Activated T-cell treated with anti-CD3 and anti-CD28 coated beads, Interleukin-2, amount 50 U/mL, for 48 hours (primary cell): ENCODE data around the gene MOB3A.

Experiments
- DNase-seq, 2 experiments: peaks; one replicate each; pipeline ENCODE4 v3.0.0-alpha.2; 2020

Gene MOB3A

DNA sequence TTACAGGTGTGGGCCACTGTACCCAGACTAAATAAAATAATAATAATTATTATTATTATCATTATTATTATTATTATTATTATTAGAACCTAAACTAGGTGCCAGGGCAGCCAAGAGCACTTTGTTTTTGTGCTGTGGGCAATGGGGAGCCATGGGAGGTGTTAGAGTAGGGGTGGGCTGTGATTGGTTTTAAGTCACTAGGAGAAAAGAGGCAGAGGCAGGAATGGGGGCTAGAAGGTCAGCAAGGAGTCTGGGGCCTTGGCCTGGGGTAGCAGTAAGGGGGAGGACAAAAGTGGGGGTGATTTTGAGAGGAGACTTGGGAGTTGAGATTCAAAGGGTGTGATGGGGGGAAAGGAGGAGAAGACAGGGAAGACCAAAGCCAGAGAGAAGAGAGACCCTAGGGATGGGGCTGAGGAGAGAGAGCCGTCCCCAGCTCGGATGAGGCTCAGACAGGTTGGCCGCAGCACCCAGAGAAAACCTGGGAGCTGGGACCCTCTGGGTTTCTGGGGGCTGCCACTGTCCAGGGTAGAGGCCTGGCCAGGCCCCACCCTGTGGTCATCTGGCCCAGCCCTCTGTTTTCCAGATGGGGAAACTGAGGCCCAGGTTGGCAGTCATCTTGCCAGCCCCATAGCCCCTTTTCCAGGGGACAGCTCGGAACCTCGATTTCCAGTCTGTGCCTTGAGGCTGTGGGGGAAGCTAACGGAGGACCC lies 62.9 kb downstream of the MOB3A start:
- DNase-seq, result no peak

DNA sequence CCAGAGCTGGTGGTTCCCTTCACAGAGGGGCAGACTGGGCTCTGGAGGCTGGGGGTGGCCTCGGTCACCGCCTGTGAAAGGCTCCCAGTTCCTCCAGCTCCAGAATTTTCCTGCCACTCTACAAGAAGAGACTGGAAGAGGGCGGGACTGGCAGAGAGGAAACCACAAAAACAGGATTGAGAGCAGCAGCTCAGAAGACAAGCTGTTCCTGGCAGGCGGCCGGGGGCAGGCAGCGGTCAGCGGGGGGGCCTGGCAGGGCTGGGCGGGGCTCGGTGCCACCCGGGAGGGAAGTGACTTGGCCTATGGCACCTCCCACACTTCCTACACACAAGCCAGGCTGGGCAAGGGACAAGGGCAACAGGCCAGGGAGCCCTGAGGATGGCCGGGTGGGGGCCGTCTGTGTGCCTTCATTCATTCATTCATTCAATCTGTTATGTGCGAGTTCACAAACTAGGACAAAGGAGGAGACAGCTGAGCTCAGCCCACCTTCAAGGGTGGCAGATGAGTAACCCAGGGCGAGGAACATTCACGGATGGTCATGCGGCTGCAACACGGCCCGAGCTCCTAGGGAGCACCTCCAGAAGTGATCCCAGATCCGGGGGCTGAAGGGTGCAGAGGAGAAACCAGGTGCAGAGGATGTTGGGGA lies 63.7 kb downstream of the MOB3A start:
- peak; percentile 62 to 67 for DNase-seq

DNA sequence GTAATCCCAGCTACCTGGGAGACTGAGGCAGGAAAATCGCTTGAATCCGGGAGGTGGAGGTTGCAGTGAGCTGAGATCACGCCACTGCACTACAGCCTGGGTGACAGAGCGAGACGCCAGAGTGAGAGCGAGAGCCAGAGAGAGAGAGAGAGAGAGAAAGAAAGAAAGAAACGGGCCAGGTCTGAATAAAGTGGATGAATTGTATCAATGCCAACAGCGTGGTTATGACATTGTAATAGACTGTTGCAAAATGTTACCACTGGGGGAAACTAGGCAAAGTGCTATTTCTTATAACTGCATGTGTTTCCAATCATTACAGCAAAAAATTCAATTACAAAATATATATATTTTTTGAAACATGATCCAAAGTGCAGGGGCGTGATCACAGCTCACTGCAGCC lies 68.8 kb downstream of the MOB3A start:
- DNase-seq, result no peak

DNA sequence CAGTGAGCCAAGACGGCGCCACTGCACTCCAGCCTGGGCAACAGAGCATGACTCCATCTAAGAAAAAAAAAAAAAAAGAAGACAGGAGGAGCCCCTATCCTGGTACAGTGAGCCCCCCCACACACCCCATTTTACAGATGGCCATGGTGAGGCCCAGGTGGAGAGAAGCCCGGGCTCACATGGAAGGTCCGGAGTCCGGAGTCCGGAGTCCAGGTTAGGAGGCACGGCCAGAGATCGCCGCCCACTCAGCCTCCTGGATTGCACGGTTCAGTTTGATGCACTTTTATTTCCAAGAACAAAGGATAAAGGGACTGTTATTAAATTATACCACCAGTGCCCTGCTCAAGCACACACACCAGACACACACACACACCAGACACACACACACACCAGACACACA lies 69.4 kb downstream of the MOB3A start:
- no peak for DNase-seq

DNA sequence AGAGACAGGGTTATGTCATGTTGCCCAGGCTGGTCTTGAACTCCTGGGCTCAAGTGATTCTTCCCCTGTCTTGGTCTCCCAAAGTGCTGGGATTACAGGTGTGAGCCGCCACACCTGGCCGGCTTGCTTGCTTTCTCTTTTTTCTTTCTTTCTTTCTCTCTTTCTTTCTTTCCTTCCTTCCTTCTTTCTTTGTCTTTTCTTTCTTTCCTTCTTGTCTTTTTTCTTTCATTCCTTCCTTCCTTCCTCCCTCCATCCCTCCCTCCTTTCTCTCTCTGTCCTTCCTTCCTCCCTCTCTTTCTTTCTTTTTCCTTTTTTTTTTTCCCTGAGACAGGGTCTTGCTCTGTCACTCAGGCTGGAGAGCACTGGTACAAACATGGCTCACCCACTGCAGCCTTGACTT lies 73.8 kb downstream of the MOB3A start:
- DNase-seq, result no peak

DNA sequence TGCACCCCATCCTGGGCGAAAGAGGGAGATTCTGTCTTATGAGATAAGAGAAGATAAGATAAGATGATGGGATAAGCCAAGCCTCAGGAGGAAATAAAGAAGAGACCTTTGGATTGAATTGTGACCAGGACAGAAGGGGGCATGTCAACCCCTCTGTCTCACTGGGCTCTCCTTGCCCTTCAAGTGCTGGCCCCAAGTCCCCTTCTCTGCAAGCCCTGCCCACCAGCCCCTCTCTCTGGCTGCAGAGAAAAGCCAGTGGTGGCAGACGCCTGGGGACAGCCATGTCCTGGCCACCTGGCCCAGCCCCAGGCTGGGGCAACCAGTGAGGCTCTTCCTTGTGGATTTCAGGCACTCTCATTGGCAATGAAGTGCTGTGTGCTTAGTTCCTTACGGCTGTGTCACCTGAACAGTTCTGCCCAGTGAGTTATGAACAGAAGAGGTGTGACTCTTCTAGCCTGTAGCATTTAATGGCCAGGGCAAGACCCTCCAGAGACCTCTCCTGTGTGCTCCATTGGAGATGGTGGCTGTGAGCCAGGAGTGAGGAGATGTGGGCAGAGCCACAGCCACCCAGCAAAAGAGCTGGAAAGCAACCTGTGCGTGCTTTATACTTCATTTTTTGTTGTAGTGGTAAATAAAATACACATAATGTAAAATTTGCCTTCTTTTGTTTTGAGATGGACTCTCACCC lies 74.5 kb downstream of the MOB3A start:
- no peak for DNase-seq
